Lower leg skin (tissue), 3 donors: ENCODE results near the gene MYO9B.

ENCODE experiments used
- POLR2A ChIP-seq, 2 donors: fragments of 450-650 bp; IDR thresholded peaks; one replicate each; pipeline ENCODE4 v1.6.1; 2016 to 2017; ENCODE audit warnings: antibody characterized with exemption in 2 of 2, mild to moderate bottlenecking in 1 of 2, moderate library complexity in 1 of 2
- TF ChIP-seq, protein P1 (sequence below), 3 donors: fragments of 450-650 bp; IDR thresholded peaks; one replicate each; pipeline ENCODE4 v1.5.1; 2016; ENCODE audit warnings: antibody characterized with exemption in 3 of 3, mild to moderate bottlenecking in 3 of 3, moderate library complexity in 2 of 3

DNA sequence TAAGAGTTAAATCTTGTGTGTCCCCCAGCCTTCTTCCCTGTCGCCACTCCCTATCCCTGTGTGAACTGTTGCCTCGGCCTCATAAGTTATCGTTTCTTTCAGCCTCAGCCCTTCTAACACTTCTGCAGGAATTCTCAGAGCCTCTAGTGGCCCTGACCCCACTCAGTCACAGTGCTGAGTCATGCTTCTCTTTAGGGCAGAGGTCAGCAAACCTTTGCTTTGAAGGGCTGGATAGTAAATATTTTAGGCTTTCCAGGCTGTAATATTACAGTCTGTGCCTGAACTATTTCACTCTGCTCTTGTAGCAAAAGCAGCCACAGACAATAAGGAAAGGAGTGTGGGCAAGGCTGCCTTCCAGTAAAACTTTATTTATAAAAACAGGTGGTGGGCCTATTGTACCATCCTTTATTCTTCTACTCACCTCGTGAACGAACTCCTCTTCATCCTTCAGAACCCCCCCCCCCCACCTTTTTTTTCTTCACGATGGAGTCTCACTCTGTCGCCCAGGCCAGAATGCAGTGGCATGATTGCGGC lies 22.1 kb downstream of the MYO9B start:
- TF ChIP-seq POLR2A (IDR thresholded peaks at IDR 0.05), result no peak
- TF ChIP-seq, protein P1, sequence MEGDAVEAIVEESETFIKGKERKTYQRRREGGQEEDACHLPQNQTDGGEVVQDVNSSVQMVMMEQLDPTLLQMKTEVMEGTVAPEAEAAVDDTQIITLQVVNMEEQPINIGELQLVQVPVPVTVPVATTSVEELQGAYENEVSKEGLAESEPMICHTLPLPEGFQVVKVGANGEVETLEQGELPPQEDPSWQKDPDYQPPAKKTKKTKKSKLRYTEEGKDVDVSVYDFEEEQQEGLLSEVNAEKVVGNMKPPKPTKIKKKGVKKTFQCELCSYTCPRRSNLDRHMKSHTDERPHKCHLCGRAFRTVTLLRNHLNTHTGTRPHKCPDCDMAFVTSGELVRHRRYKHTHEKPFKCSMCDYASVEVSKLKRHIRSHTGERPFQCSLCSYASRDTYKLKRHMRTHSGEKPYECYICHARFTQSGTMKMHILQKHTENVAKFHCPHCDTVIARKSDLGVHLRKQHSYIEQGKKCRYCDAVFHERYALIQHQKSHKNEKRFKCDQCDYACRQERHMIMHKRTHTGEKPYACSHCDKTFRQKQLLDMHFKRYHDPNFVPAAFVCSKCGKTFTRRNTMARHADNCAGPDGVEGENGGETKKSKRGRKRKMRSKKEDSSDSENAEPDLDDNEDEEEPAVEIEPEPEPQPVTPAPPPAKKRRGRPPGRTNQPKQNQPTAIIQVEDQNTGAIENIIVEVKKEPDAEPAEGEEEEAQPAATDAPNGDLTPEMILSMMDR (IDR thresholded peaks at IDR 0.05), result no peak
